GM12875 (cell line): Measurements from ENCODE around the gene AGO4.

Source experiments
- H3K4me3 ChIP-seq: one replicate; pipeline ENCODE4 v1.5.1; 2011; ENCODE audit warnings: low read depth, low read length, control low read depth
- TF ChIP-seq, protein P1 (sequence below): IDR thresholded peaks from 2 replicates; pipeline ENCODE4 v1.5.1; 2011; ENCODE audit warnings: low read depth, mild to moderate bottlenecking, control low read depth, inconsistent platforms, low read length, moderate library complexity, borderline replicate concordance; ENCODE audit not compliant: insufficient read depth

Gene AGO4

GRCh38 chr1:35845766-35846165, 38.0 kb downstream of the AGO4 start:
- TF ChIP-seq, protein P1, sequence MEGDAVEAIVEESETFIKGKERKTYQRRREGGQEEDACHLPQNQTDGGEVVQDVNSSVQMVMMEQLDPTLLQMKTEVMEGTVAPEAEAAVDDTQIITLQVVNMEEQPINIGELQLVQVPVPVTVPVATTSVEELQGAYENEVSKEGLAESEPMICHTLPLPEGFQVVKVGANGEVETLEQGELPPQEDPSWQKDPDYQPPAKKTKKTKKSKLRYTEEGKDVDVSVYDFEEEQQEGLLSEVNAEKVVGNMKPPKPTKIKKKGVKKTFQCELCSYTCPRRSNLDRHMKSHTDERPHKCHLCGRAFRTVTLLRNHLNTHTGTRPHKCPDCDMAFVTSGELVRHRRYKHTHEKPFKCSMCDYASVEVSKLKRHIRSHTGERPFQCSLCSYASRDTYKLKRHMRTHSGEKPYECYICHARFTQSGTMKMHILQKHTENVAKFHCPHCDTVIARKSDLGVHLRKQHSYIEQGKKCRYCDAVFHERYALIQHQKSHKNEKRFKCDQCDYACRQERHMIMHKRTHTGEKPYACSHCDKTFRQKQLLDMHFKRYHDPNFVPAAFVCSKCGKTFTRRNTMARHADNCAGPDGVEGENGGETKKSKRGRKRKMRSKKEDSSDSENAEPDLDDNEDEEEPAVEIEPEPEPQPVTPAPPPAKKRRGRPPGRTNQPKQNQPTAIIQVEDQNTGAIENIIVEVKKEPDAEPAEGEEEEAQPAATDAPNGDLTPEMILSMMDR: no peak
- no peak overlapping the region for H3K4me3 ChIP-seq

- TF ChIP-seq, protein P1: no peak
- H3K4me3 ChIP-seq: no peak overlapping the region
Observed at GRCh38 chr1:35847935-35848565, 40.2 kb downstream of the AGO4 start.

DNA sequence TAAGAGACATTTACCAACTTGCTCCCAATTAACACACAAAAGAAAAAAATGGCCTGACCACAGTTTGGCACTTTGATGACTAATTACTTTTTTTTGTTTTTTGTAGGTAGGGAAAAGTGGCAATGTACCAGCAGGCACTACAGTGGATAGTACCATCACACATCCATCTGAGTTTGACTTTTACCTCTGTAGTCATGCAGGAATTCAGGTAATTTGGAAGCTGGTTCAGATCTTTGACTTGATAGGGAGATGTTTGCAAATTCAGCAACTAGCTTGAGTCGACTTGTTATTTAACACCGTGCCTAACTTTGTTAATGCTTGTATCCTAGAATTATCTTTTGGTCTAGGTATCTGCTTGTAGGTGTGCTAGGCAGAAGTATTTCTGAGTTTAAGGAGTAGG, 42.2 kb downstream of the AGO4 start:
- H3K4me3 ChIP-seq: no peak overlapping the region
- TF ChIP-seq, protein P1: no peak

- TF ChIP-seq, protein P1: no peak
- no peak overlapping the region for H3K4me3 ChIP-seq
Observed at GRCh38 chr1:35850716-35851115, 42.9 kb downstream of the AGO4 start.

DNA sequence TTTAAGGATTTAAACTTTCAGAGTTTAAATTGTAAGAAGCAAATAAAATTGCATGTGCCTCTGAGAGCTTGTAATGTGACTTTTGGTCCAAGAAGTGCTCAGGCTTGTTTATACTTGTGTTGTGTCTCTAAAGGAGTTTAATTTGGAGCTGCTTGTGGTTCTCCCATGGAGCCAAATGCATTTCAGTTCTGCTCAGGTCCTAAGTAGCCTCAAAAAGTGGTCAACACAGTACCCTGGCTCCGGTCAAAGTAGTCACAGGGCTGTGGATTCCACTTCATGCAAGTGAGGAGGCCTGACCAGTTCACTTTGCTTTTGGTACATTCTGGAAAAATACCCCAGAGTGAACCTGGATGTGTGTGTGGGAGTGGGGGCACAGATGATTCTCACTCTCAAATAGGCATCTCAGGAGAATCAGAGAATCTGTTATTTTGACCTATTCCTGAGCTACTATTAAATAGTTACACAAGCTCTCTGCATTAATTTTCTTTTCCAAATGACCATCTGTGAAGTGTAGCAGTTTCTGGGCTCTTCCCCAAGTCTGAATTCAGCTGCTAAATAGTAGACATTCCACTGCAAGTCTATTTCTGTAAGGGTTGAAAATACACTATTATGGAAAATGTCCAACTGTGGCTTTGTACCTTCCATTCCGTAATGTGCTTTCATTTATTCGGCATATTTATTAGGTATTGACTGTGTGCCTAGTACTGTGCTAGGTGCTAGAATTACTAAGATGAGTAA, 43.5 kb downstream of the AGO4 start:
- TF ChIP-seq, protein P1: no peak
- H3K4me3 ChIP-seq: no peak overlapping the region

GRCh38 chr1:35852241-35852640, 44.4 kb downstream of the AGO4 start:
- TF ChIP-seq, protein P1: no peak
- H3K4me3 ChIP-seq: no peak overlapping the region
